ENCODE measurements around the gene NPAS3.

- TF ChIP-seq POLR2A (IDR thresholded peaks at IDR 0.05), result no peak
- TF ChIP-seq CTCF (IDR thresholded peaks at IDR 0.05), result no peak
Observed at GRCh38 chr14:33467971-33468370, 529.3 kb downstream of the NPAS3 start.
